HG02852 (cell line): ENCODE results near the gene SEMA3A.
"Not testable (repeated sequence)": the region's sequence is repeated elsewhere in the genome, so short reads cannot be mapped to it uniquely, and the experiment has no call there.

Experiments
- ATAC-seq: cut with Tn5 transposase; IDR thresholded peaks from one replicate; pipeline ENCODE4 v1.9.1; 2021; ENCODE audit warnings: mild to moderate bottlenecking, moderate library complexity; ENCODE audit not compliant: unreplicated experiment

SEMA3A gene

GRCh38 chr7:84157171-84157570 lies 37.4 kb downstream of the SEMA3A start:
- no peak for ATAC-seq

- ATAC-seq: no peak
Observed at GRCh38 chr7:84154991-84155781, 39.4 kb downstream of the SEMA3A start.

- ATAC-seq: no peak
Observed at GRCh38 chr7:84152995-84153394, 41.6 kb downstream of the SEMA3A start.

- ATAC-seq: not testable (repeated sequence)
Observed at GRCh38 chr7:84150370-84150769, 44.2 kb downstream of the SEMA3A start.

GRCh38 chr7:84149573-84149972 lies 45.0 kb downstream of the SEMA3A start:
- ATAC-seq: no peak

GRCh38 chr7:84145892-84146291 lies 48.7 kb downstream of the SEMA3A start:
- ATAC-seq: no peak

GRCh38 chr7:84144935-84145334 lies 49.7 kb downstream of the SEMA3A start:
- no peak for ATAC-seq

GRCh38 chr7:84144480-84144879 lies 50.1 kb downstream of the SEMA3A start:
- ATAC-seq: no peak

- no peak for ATAC-seq
Observed at GRCh38 chr7:84142726-84143125, 51.9 kb downstream of the SEMA3A start.

GRCh38 chr7:84139986-84140729 lies 54.4 kb downstream of the SEMA3A start:
- no peak for ATAC-seq

GRCh38 chr7:84138411-84138810 lies 56.2 kb downstream of the SEMA3A start:
- ATAC-seq: no peak

GRCh38 chr7:84137812-84138211 lies 56.8 kb downstream of the SEMA3A start:
- ATAC-seq: no peak

- ATAC-seq: no peak
Observed at GRCh38 chr7:84136809-84137208, 57.8 kb downstream of the SEMA3A start.

- ATAC-seq: no peak
Observed at GRCh38 chr7:84136336-84136735, 58.3 kb downstream of the SEMA3A start.

- no peak for ATAC-seq
Observed at GRCh38 chr7:84134169-84134568, 60.4 kb downstream of the SEMA3A start.

GRCh38 chr7:84125654-84126053 lies 68.9 kb downstream of the SEMA3A start:
- ATAC-seq: no peak

GRCh38 chr7:84123965-84124547 lies 70.5 kb downstream of the SEMA3A start:
- no peak for ATAC-seq

GRCh38 chr7:84122582-84123360 lies 71.8 kb downstream of the SEMA3A start:
- ATAC-seq: no peak

GRCh38 chr7:84117304-84117703 lies 77.3 kb downstream of the SEMA3A start:
- no peak for ATAC-seq

- no peak for ATAC-seq
Observed at GRCh38 chr7:84113906-84114850, 80.4 kb downstream of the SEMA3A start.
